ENCODE data around the gene CDH23. TPM values are rescaled to one million over a fixed set of nuclear protein-coding genes. Genes with fewer than 3 reads are reported as not detected.

CDH23 gene
- total RNA-seq, 1 experiment from 2014 or later = not detected

- peaks cover 20% of the 10 kb centered on the region for H3K4me1 ChIP-seq (ENCODE audit: insufficient read depth, low read length)
- no peak overlapping the region for H3K9ac ChIP-seq (ENCODE audit: low read length)
- intact Hi-C loops (cut with micrococcal nuclease) = no loop called here
- POLR2A ChIA-PET (ENCODE audit: unreplicated experiment) = interaction anchor here (0.7 kb wide), 1 partner anchor 86 kb away, joined by 3 read pairs; no protein-coding TSS in a partner anchor
- ATAC-seq (no peak), DNase-seq (no peak)
- CTCF ChIA-PET = interaction anchor here (0.6 to 1.3 kb wide), 2 partner anchors 59 to 491 kb away, joined by 3 to 6 read pairs; no protein-coding TSS in a partner anchor
- no peak overlapping the region for H3K4me3 ChIP-seq (ENCODE audit: low read length)
- no peak for TF ChIP-seq EZH2phosphoT487 (IDR thresholded peaks at IDR 0.05; ENCODE audit: borderline replicate concordance, low read length)
- TF ChIP-seq CTCF (conservative IDR thresholded peaks at IDR 0.05; ENCODE audit: low read depth, low read length) = peak; percentile 43
- H4K20me1 ChIP-seq (ENCODE audit: low read length) = peaks cover 41% of the 10 kb centered on the region
- H3K27me3 ChIP-seq (ENCODE audit: low read length) = no peaks in the 10 kb centered on the region
- peaks cover 90% of the 10 kb centered on the region for H3K79me2 ChIP-seq (ENCODE audit: low read length)
- peak overlapping the region; percentile 35 for H3K27ac ChIP-seq (ENCODE audit: low read length)
- no TSS peak for BruUV-seq (replicated peaks)
- no peaks in the 10 kb centered on the region for H3F3A ChIP-seq (ENCODE audit: low read length, unreplicated experiment)
- no peak overlapping the region for H3K4me2 ChIP-seq (ENCODE audit: low read length)
- no peaks in the 10 kb centered on the region for H3K9me2 ChIP-seq (replicated peaks; ENCODE audit: low read length)
- 0 out of 2 replicates have a peak, but pooled peaks cover 4% of the 10 kb centered on the region for H3K36me3 ChIP-seq (ENCODE audit: low read depth, low read length)
- no peaks in the 10 kb centered on the region for H3K9me3 ChIP-seq (ENCODE audit: low read length)
- no peak overlapping the region for H2AFZ ChIP-seq (ENCODE audit: low read length)
Observed at GRCh38 chr10:71837098-71837827, 440.5 kb downstream of the CDH23 start.

GRCh38 chr10:71838264-71839211 lies 441.8 kb downstream of the CDH23 start:
- ATAC-seq (peak; percentile 71), DNase-seq (peak; percentile 65)
- CTCF ChIA-PET = interaction anchor here (0.5 to 1.0 kb wide), 2 partner anchors 9 to 58 kb away, joined by 4 to 6 read pairs; no protein-coding TSS in a partner anchor
- H3K27me3 ChIP-seq (ENCODE audit: low read length) = no peaks in the 10 kb centered on the region
- no peak overlapping the region for H2AFZ ChIP-seq (ENCODE audit: low read length)
- peak overlapping the region; percentile 40; the same call in 1 of the 2 replicates for H3K4me2 ChIP-seq (ENCODE audit: low read length)
- peak overlapping the region; percentile 35 for H3K27ac ChIP-seq (ENCODE audit: low read length)
- no peak overlapping the region for H3K4me3 ChIP-seq (ENCODE audit: low read length)
- no peaks in the 10 kb centered on the region for H3K9me2 ChIP-seq (replicated peaks; ENCODE audit: low read length)
- no peaks in the 10 kb centered on the region for H3K9me3 ChIP-seq (ENCODE audit: low read length)
- peaks cover 96% of the 10 kb centered on the region for H3K79me2 ChIP-seq (ENCODE audit: low read length)
- no TSS peak for BruUV-seq (replicated peaks)
- TF ChIP-seq EZH2phosphoT487 (IDR thresholded peaks at IDR 0.05; ENCODE audit: borderline replicate concordance, low read length) (no peak), CTCF (conservative IDR thresholded peaks at IDR 0.05; ENCODE audit: low read depth, low read length) (no peak), EZH2 (IDR thresholded peaks at IDR 0.05; ENCODE audit: low read length, unreplicated experiment) (no peak)
- intact Hi-C loops (cut with micrococcal nuclease) = loop anchor here (2.0 kb wide), 1 partner anchor 50 kb away; no protein-coding TSS in a partner anchor
- peaks cover 18% of the 10 kb centered on the region for H3K4me1 ChIP-seq (ENCODE audit: insufficient read depth, low read length)
- H3F3A ChIP-seq (ENCODE audit: low read length, unreplicated experiment) = no peaks in the 10 kb centered on the region
- 0 out of 2 replicates have a peak, but pooled peaks cover 3% of the 10 kb centered on the region for H3K36me3 ChIP-seq (ENCODE audit: low read depth, low read length)
- H3K9ac ChIP-seq (ENCODE audit: low read length) = no peak overlapping the region
- POLR2A ChIA-PET (ENCODE audit: unreplicated experiment) = interaction anchor here (0.5 kb wide), 1 partner anchor 222 kb away, joined by 14 read pairs; no protein-coding TSS in a partner anchor
- peaks cover 40% of the 10 kb centered on the region for H4K20me1 ChIP-seq (ENCODE audit: low read length)
